ENCODE data around the gene LTB. TPM values are rescaled to one million over a fixed set of nuclear protein-coding genes. Genes with fewer than 3 reads are reported as not detected.
A peak's percentile ranks its signal among the peaks of the same experiment; 100 is the strongest.

LTB gene
- total RNA-seq, 1 donor from 2014 or later = 5.4 TPM

DNA sequence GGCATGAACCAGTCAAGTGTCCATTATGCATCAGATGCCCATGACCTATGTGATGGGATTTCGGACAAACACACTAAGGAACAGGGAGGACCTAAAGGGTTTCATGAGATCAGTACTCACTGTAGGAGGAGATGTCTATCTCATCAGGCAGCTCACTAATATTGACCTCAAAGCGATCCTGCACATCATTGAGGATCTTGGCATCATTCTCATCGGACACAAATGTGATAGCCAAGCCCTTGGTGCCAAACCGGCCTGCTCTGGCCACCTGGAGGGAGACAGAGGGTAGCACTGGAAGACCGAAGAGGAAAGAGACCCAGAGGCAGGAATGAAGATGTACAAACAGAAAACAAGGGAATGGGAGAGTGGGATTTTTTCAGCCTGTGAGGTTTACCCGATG is 51.6 kb downstream of the LTB start:
- Histone ChIP-seq H3K4me3 (no peak overlapping the region), H3K27ac (no peak overlapping the region), H3K9me3 (no peaks in the 10 kb centered on the region), H3K4me1 (no peaks in the 10 kb centered on the region), H3K36me3 (peaks cover 0 to 60% of the 10 kb centered on the region in 2 donors), H3K27me3 (no peaks in the 10 kb centered on the region)
- intact Hi-C loops (cut with DNase I) = no loop called here
- TF ChIP-seq POLR2AphosphoS5 (IDR thresholded peaks at IDR 0.05; ENCODE audit: insufficient read depth in 1 of 2, low read depth in 1 of 2) = no peak
- TF ChIP-seq, protein P1, sequence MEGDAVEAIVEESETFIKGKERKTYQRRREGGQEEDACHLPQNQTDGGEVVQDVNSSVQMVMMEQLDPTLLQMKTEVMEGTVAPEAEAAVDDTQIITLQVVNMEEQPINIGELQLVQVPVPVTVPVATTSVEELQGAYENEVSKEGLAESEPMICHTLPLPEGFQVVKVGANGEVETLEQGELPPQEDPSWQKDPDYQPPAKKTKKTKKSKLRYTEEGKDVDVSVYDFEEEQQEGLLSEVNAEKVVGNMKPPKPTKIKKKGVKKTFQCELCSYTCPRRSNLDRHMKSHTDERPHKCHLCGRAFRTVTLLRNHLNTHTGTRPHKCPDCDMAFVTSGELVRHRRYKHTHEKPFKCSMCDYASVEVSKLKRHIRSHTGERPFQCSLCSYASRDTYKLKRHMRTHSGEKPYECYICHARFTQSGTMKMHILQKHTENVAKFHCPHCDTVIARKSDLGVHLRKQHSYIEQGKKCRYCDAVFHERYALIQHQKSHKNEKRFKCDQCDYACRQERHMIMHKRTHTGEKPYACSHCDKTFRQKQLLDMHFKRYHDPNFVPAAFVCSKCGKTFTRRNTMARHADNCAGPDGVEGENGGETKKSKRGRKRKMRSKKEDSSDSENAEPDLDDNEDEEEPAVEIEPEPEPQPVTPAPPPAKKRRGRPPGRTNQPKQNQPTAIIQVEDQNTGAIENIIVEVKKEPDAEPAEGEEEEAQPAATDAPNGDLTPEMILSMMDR (IDR thresholded peaks at IDR 0.05) = no peak
- TF ChIP-seq POLR2A (IDR thresholded peaks at IDR 0.05) = no peak
- DNase-seq (ENCODE audit: extremely low spot score in 2 of 2) = no peak

Small RNA genes lying within 50 kb of the gene (small RNA-seq; reads per million reads assigned to genes)
- 7.8 reads per million, percentile 91 among the genes with 10 or more reads in this experiment for gene SNORA38
- 360 reads per million, percentile 98 among the genes with 10 or more reads in this experiment for gene SNORD117
- gene SNORD84 = not detected
- gene UQCRHP1 = not detected

Other genes starting within 250 kb of the LTB start
- 921 TPM for gene HLA-B, start 225.2 kb downstream of the LTB start, total RNA-seq
- 19.9 TPM for gene MICA, start 178.8 kb downstream of the LTB start, total RNA-seq
- 3.2 TPM for gene MICB, start 84.3 kb downstream of the LTB start, total RNA-seq
- not detected for gene MCCD1, start 53.5 kb downstream of the LTB start, total RNA-seq
- 299 TPM for gene DDX39B, start 40.4 kb downstream of the LTB start, total RNA-seq
- gene ATP6V1G2, start 35.8 kb downstream of the LTB start, total RNA-seq = 5.4 TPM
- 14.2 TPM for gene NFKBIL1, start 34.8 kb downstream of the LTB start, total RNA-seq
- not detected for gene LTA, start 10.1 kb downstream of the LTB start, total RNA-seq
- not detected for gene TNF, start 6.9 kb downstream of the LTB start, total RNA-seq
- not detected for gene LST1, start 3.9 kb upstream of the LTB start, total RNA-seq
- not detected for gene NCR3, start 10.6 kb upstream of the LTB start, total RNA-seq
- 25.0 TPM for gene AIF1, start 32.8 kb upstream of the LTB start, total RNA-seq
- 74.6 TPM for gene PRRC2A, start 38.3 kb upstream of the LTB start, total RNA-seq
- gene BAG6, start 70.2 kb upstream of the LTB start, total RNA-seq = 139 TPM
- gene APOM, start 73.5 kb upstream of the LTB start, total RNA-seq = not detected
- gene C6orf47, start 78.4 kb upstream of the LTB start, total RNA-seq = 15.2 TPM
- 16.9 TPM for gene GPANK1, start 82.6 kb upstream of the LTB start, total RNA-seq
- gene CSNK2B, start 83.7 kb upstream of the LTB start, total RNA-seq = 219 TPM
- 7.4 TPM for gene LY6G5B, start 87.6 kb upstream of the LTB start, total RNA-seq
- 1.7 TPM for gene LY6G5C, start 98.6 kb upstream of the LTB start, total RNA-seq
- 53.0 TPM for gene ABHD16A, start 120.9 kb upstream of the LTB start, total RNA-seq
- gene LY6G6F, start 124.4 kb upstream of the LTB start, total RNA-seq = not detected
- gene LY6G6D, start 132.9 kb upstream of the LTB start, total RNA-seq = not detected
- gene LY6G6C, start 139.3 kb upstream of the LTB start, total RNA-seq = not detected
- gene MPIG6B, start 140.9 kb upstream of the LTB start, total RNA-seq = not detected
- gene DDAH2, start 146.9 kb upstream of the LTB start, total RNA-seq = 108 TPM
- gene CLIC1, start 154.1 kb upstream of the LTB start, total RNA-seq = 250 TPM
- gene MSH5, start 157.6 kb upstream of the LTB start, total RNA-seq = 11.0 TPM
- not detected for gene SAPCD1, start 180.2 kb upstream of the LTB start, total RNA-seq
- 0.74 TPM for gene VWA7, start 194.9 kb upstream of the LTB start, total RNA-seq
- gene VARS1, start 213.3 kb upstream of the LTB start, total RNA-seq = 39.8 TPM
- gene LSM2, start 224.5 kb upstream of the LTB start, total RNA-seq = 51.6 TPM
- gene HSPA1L, start 232.9 kb upstream of the LTB start, total RNA-seq = 0.98 TPM
- 345 TPM for gene HSPA1A, start 233.1 kb upstream of the LTB start, total RNA-seq
- 466 TPM for gene HSPA1B, start 245.3 kb upstream of the LTB start, total RNA-seq

Data from vagina (tissue), 2 donors.